ENCODE data around the gene CXCL1. TPM values are rescaled to one million over a fixed set of nuclear protein-coding genes. Genes with fewer than 3 reads are reported as not detected.

The CXCL1 gene
- total RNA-seq, 4 donors from 2014 or later = 0.93 TPM; not detected in 3

DNA sequence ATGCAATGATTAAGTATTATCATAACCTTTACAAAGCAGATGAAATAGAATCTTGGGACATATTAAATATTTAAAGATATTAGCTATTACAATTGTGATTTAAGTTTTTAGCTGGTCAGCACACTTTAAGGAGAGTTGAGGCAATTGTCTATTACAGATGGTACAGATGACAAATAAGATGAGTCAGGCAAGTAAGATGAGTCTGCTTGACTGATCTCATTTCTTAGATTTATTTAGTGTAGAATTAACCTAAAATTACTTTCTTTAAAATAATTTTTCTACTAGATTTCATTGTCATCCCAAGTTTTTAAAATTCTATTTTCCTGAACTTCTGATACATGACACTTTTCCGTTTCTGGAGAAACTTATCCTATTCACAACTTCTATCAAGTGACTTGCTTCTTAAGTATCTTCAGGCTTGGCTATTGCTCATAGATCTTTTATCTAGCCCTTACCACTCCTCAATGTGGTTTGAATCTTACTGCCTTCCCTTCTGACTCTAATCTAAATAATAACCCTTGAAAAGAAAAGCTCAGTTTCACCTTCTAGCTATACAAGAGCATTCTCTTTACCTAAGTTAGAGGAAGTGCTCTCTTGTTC lies 32.9 kb downstream of the CXCL1 start:
- TF ChIP-seq, protein P1, sequence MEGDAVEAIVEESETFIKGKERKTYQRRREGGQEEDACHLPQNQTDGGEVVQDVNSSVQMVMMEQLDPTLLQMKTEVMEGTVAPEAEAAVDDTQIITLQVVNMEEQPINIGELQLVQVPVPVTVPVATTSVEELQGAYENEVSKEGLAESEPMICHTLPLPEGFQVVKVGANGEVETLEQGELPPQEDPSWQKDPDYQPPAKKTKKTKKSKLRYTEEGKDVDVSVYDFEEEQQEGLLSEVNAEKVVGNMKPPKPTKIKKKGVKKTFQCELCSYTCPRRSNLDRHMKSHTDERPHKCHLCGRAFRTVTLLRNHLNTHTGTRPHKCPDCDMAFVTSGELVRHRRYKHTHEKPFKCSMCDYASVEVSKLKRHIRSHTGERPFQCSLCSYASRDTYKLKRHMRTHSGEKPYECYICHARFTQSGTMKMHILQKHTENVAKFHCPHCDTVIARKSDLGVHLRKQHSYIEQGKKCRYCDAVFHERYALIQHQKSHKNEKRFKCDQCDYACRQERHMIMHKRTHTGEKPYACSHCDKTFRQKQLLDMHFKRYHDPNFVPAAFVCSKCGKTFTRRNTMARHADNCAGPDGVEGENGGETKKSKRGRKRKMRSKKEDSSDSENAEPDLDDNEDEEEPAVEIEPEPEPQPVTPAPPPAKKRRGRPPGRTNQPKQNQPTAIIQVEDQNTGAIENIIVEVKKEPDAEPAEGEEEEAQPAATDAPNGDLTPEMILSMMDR (IDR thresholded peaks at IDR 0.05) = no peak
- no peak for TF ChIP-seq POLR2A (IDR thresholded peaks at IDR 0.05)
- H3K4me1 ChIP-seq = no peaks in the 10 kb centered on the region
- DNase-seq = no peak
- intact Hi-C loops (cut with DNase I) = no loop called here
- no peaks in the 10 kb centered on the region for H3K9me3 ChIP-seq
- H3K4me3 ChIP-seq (replicated peaks in 1 of 3) = no peak overlapping the region
- H3K27me3 ChIP-seq = no peaks in the 10 kb centered on the region
- WGBS, 2 donors = 71 to 84% methylated on average over 1 of the region's 1 CpG
- no peaks in the 10 kb centered on the region for H3K36me3 ChIP-seq
- no peak overlapping the region for H3K27ac ChIP-seq

DNA sequence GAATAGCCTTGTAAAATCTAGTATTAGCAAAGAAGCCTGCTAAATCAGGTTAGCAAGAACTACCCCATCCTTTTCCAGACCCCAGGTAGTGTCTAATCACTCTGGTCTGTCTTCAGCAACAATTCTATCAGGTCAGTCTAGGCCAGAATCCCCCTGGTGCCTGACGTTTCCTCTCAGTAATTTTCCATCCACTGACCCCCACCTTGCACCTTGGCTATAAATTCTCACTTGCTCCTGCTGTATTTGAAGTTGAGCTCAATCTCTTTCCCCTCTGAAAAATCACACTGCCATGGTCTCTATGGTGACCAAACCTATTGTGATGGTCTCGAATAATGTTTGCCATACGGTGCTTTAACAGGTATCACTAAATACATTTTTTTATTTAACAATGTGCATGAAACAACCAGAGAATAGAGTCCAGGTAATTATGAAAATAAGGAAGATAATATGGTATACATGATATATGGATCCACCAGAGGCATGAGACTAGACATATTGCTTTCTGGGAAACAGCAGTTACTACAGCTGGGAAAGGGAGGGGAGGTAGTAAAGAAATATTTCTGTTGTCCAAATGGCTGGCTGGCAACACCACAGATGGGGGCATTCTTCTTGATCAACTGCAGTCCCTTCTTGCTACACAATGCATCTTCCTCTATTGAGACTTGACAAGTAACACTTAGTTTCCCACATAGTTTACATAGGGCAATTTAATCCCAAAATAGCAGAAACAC lies 33.8 kb downstream of the CXCL1 start:
- Histone ChIP-seq H3K27me3 (no peaks in the 10 kb centered on the region), H3K4me1 (no peaks in the 10 kb centered on the region), H3K36me3 (no peaks in the 10 kb centered on the region), H3K9me3 (no peaks in the 10 kb centered on the region), H3K4me3 (replicated peaks in 1 of 3) (no peak overlapping the region), H3K27ac (no peak overlapping the region)
- TF ChIP-seq POLR2A (IDR thresholded peaks at IDR 0.05) = no peak
- TF ChIP-seq, protein P1 (IDR thresholded peaks at IDR 0.05) = no peak
- no peak for DNase-seq
- intact Hi-C loops (cut with DNase I) = no loop called here
- WGBS, 2 donors = 74 to 78% methylated on average over 3 of the region's 3 CpGs

DNA sequence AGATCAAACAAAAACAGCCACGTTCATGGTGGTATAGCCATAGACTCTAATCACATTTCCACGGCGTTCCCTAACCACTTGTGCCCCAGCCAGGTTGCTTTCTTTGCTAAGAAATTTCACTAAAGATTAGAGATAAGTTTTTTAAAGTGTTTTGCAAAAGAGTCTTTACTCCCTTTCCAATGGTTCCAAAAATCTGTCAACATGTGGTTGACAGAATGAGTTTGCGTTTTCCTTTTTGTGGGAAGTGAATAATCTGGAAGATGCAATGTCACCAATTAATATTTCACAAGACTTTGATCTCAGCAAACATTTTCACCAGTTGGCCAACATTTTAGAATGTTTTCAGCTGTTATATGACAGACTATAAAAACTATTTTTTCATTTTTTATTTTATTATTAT lies 35.3 kb downstream of the CXCL1 start:
- intact Hi-C loops (cut with DNase I) = no loop called here
- no peaks in the 10 kb centered on the region for H3K9me3 ChIP-seq
- H3K27ac ChIP-seq = no peak overlapping the region
- H3K4me1 ChIP-seq = no peaks in the 10 kb centered on the region
- no peak for DNase-seq
- no peaks in the 10 kb centered on the region for H3K27me3 ChIP-seq
- 55 to 64% methylated on average over 4 of the region's 4 CpGs for WGBS, 2 donors
- H3K36me3 ChIP-seq = no peaks in the 10 kb centered on the region
- no peak overlapping the region for H3K4me3 ChIP-seq (replicated peaks in 1 of 3)
- no peak for TF ChIP-seq POLR2A (IDR thresholded peaks at IDR 0.05)
- TF ChIP-seq, protein P1 (IDR thresholded peaks at IDR 0.05) = no peak

DNA sequence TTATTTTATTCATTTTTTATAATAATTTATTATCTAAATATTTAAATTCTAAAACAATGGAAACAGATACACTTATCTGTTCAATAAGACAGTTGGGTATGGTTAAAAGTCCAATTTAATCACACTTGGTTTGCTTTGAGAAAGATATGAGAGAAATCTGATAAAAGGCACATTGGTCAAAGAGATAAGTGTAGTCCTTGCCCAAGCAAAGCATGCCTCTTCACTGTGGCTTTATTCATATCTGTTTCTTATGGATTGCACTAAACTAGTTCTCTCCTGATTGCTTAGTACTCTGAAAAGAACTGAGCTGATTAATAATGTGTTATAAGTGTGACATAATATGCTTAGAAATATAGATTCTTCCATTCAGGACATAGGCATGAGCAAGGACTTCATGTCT lies 39.8 kb downstream of the CXCL1 start:
- H3K27me3 ChIP-seq = no peaks in the 10 kb centered on the region
- no peak for DNase-seq

DNA sequence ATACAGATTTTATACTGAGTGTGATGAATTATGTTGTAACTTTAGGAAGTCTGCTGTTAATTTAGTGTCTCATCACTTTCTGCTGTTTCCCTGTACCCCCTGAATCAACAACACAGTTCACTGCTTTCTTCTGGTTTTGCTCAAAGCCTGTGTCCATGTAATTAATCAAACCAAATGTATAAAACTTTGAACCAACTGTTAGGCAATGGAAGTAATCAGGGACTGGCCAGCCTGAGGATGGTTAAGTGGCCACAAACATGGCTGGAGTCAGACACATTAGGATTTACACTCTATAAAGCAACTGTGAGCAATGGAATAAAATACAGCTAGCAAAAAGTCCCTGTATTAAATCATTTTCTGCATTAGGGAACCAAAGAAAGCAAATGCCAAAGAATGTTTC lies 42.6 kb downstream of the CXCL1 start:
- H3K27me3 ChIP-seq = no peaks in the 10 kb centered on the region
- no peak overlapping the region for H3K27ac ChIP-seq
- TF ChIP-seq POLR2A (IDR thresholded peaks at IDR 0.05) = no peak
- TF ChIP-seq, protein P1 (IDR thresholded peaks at IDR 0.05) = no peak
- intact Hi-C loops (cut with DNase I) = no loop called here
- H3K36me3 ChIP-seq = no peaks in the 10 kb centered on the region
- H3K9me3 ChIP-seq = no peaks in the 10 kb centered on the region
- no peaks in the 10 kb centered on the region for H3K4me1 ChIP-seq
- no peak overlapping the region for H3K4me3 ChIP-seq (replicated peaks in 1 of 3)
- DNase-seq = no peak

More for the DNA sequence above, 39.8 kb downstream of the CXCL1 start:
- no peak overlapping the region for H3K27ac ChIP-seq
- H3K4me1 ChIP-seq = no peaks in the 10 kb centered on the region
- H3K9me3 ChIP-seq = no peaks in the 10 kb centered on the region
- no peak overlapping the region for H3K4me3 ChIP-seq (replicated peaks in 1 of 3)
- TF ChIP-seq, protein P1 (IDR thresholded peaks at IDR 0.05) = no peak
- TF ChIP-seq POLR2A (IDR thresholded peaks at IDR 0.05) = no peak
- intact Hi-C loops (cut with DNase I) = no loop called here
- no peaks in the 10 kb centered on the region for H3K36me3 ChIP-seq

Data from thyroid gland (tissue), 4 donors.